ENCODE results near the gene SPTLC3.

Gene SPTLC3

GRCh38 chr20:13140201-13140600 lies 131.4 kb downstream of the SPTLC3 start:
- H3K36me3 ChIP-seq (ENCODE audit: control insufficient read depth, insufficient read depth, low read length), result no peaks in the 10 kb centered on the region
- H3K27ac ChIP-seq (ENCODE audit: low read depth, low read length), result no peak overlapping the region
- no peaks in the 10 kb centered on the region for H3K9me3 ChIP-seq (ENCODE audit: control insufficient read depth, insufficient read depth, low read length)
- no peak overlapping the region for H3K4me3 ChIP-seq (ENCODE audit: low read depth, low read length)
- no peak overlapping the region for H3K9ac ChIP-seq (ENCODE audit: low read depth, low read length)
- no peaks in the 10 kb centered on the region for H3K27me3 ChIP-seq (ENCODE audit: control insufficient read depth, insufficient read depth, low read length)
- H3K4me1 ChIP-seq (ENCODE audit: control insufficient read depth, insufficient read depth, low read length), result no peaks in the 10 kb centered on the region

GRCh38 chr20:13140775-13141174 lies 132.0 kb downstream of the SPTLC3 start:
- Histone ChIP-seq H3K36me3 (ENCODE audit: control insufficient read depth, insufficient read depth, low read length) (no peaks in the 10 kb centered on the region), H3K4me3 (ENCODE audit: low read depth, low read length) (no peak overlapping the region), H3K9me3 (ENCODE audit: control insufficient read depth, insufficient read depth, low read length) (no peaks in the 10 kb centered on the region), H3K9ac (ENCODE audit: low read depth, low read length) (no peak overlapping the region), H3K27me3 (ENCODE audit: control insufficient read depth, insufficient read depth, low read length) (no peaks in the 10 kb centered on the region), H3K27ac (ENCODE audit: low read depth, low read length) (no peak overlapping the region), H3K4me1 (ENCODE audit: control insufficient read depth, insufficient read depth, low read length) (no peaks in the 10 kb centered on the region)

DNA sequence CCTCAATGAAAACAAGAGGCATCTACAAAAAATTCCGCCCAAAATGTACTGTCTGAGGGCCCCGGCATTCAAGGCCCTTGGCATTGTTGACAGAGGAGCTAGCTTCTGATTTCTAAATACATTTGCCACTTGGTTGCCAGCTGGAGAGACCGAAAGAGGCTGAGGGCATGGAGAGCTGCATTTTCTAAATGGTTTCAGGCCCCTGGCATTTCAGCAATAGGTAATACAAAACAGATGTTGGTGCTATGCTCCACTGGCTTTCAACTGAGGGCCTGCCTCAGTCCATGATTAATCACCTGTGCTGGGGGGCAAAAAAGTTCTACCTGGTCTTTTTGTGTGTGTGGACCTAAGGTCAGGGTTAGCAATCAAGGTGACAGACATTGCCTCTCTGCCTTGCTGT lies 132.8 kb downstream of the SPTLC3 start:
- no peaks in the 10 kb centered on the region for H3K4me1 ChIP-seq (ENCODE audit: control insufficient read depth, insufficient read depth, low read length)
- H3K27ac ChIP-seq (ENCODE audit: low read depth, low read length), result no peak overlapping the region
- H3K27me3 ChIP-seq (ENCODE audit: control insufficient read depth, insufficient read depth, low read length), result no peaks in the 10 kb centered on the region
- H3K36me3 ChIP-seq (ENCODE audit: control insufficient read depth, insufficient read depth, low read length), result no peaks in the 10 kb centered on the region
- H3K9me3 ChIP-seq (ENCODE audit: control insufficient read depth, insufficient read depth, low read length), result no peaks in the 10 kb centered on the region
- H3K4me3 ChIP-seq (ENCODE audit: low read depth, low read length), result no peak overlapping the region
- H3K9ac ChIP-seq (ENCODE audit: low read depth, low read length), result no peak overlapping the region

- H3K27me3 ChIP-seq (ENCODE audit: control insufficient read depth, insufficient read depth, low read length), result no peaks in the 10 kb centered on the region
- no peaks in the 10 kb centered on the region for H3K9me3 ChIP-seq (ENCODE audit: control insufficient read depth, insufficient read depth, low read length)
- H3K4me3 ChIP-seq (ENCODE audit: low read depth, low read length), result no peak overlapping the region
- H3K36me3 ChIP-seq (ENCODE audit: control insufficient read depth, insufficient read depth, low read length), result no peaks in the 10 kb centered on the region
- H3K27ac ChIP-seq (ENCODE audit: low read depth, low read length), result no peak overlapping the region
- no peak overlapping the region for H3K9ac ChIP-seq (ENCODE audit: low read depth, low read length)
- no peaks in the 10 kb centered on the region for H3K4me1 ChIP-seq (ENCODE audit: control insufficient read depth, insufficient read depth, low read length)
Measured at GRCh38 chr20:13142143-13142542, 133.4 kb downstream of the SPTLC3 start.

DNA sequence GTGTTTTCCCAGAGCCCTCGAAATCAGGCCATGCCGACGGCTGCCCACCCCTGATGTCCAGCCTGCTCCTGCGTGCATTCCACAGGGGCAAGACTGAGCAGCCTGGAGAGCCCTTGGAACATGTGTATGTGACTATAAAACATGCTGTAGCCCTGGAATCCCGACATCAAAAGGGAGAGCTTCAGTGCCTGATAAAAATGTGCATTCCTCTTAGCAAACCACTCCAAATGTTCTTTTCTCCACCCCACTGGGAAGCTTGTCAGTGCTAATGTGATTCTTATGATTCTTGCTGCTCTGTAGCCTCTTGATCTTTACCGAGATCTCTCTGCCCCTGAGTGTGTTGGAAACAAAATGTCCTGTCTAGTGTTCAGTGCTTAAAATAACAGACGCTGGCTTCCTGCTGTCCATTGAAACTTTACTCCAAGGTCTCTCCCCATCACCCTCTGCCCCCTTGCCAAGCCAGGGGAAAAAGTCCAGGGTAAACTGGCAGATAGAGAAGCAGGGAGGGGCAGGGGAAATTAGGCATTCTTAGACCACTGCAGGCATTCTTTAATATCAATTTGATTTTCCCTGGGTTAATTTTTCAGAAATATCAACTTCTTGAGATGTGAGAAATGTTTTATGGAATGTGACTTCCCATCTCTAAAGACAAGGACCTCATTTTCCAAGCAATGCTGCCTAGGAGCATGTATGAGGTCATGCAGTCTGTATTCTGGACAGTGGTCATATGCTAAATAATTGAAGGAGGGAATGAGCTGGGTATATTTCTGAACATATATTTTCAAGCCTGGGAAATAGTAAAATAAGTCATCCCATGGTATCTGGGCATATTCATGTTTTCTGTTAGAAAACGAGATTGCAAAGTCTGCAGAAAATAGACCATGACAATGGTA lies 138.5 kb downstream of the SPTLC3 start:
- Histone ChIP-seq H3K4me3 (ENCODE audit: low read depth, low read length) (no peak overlapping the region), H3K9ac (ENCODE audit: low read depth, low read length) (no peak overlapping the region), H3K36me3 (ENCODE audit: control insufficient read depth, insufficient read depth, low read length) (no peaks in the 10 kb centered on the region), H3K4me1 (ENCODE audit: control insufficient read depth, insufficient read depth, low read length) (peaks cover 14% of the 10 kb centered on the region), H3K9me3 (ENCODE audit: control insufficient read depth, insufficient read depth, low read length) (no peaks in the 10 kb centered on the region), H3K27ac (ENCODE audit: low read depth, low read length) (no peak overlapping the region), H3K27me3 (ENCODE audit: control insufficient read depth, insufficient read depth, low read length) (no peaks in the 10 kb centered on the region)

DNA sequence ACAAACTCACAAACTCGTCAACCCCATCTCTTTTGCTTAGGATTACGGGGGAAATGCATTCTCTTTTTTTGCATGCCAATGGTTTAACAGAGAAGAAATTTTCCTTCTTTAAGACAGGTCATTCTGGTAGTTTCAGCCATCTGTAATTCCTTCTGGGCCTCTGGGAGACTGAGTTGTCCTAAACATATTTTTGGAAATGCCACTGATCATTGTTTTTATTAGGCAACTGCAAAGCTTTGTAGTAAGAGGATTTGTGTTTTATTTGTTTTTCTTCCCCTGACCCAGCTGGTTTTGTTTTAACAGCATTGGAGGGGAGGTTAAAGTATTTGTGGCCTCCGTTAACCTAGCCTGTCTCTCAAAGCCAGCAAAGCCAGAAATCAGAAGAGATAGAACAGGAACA lies 139.2 kb downstream of the SPTLC3 start:
- H3K9ac ChIP-seq (ENCODE audit: low read depth, low read length), result no peak overlapping the region
- H3K9me3 ChIP-seq (ENCODE audit: control insufficient read depth, insufficient read depth, low read length), result no peaks in the 10 kb centered on the region
- H3K27me3 ChIP-seq (ENCODE audit: control insufficient read depth, insufficient read depth, low read length), result no peaks in the 10 kb centered on the region
- no peak overlapping the region for H3K4me3 ChIP-seq (ENCODE audit: low read depth, low read length)
- no peak overlapping the region for H3K27ac ChIP-seq (ENCODE audit: low read depth, low read length)
- H3K4me1 ChIP-seq (ENCODE audit: control insufficient read depth, insufficient read depth, low read length), result peaks cover 14% of the 10 kb centered on the region
- no peaks in the 10 kb centered on the region for H3K36me3 ChIP-seq (ENCODE audit: control insufficient read depth, insufficient read depth, low read length)

DNA sequence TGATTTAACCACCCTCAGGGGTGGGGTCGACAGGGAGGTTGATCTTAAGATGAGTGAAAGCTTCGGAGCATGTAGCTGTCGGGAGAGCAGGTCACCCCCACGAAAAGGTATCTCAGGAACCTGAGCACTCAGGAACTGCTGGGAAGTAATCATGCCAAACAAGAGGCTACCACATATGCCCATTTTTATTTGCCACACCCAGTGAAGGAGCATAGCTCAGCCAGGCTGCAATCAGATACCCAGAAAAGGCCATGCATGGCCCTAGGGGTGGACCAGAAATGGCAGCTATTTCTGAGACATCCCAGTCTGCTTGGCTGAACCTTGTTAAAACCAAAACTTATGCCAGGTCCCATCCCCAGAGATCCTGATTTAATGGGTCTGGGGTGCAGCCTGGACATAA lies 139.6 kb downstream of the SPTLC3 start:
- H3K27me3 ChIP-seq (ENCODE audit: control insufficient read depth, insufficient read depth, low read length), result no peaks in the 10 kb centered on the region
- no peak overlapping the region for H3K27ac ChIP-seq (ENCODE audit: low read depth, low read length)
- peaks cover 14% of the 10 kb centered on the region for H3K4me1 ChIP-seq (ENCODE audit: control insufficient read depth, insufficient read depth, low read length)
- H3K36me3 ChIP-seq (ENCODE audit: control insufficient read depth, insufficient read depth, low read length), result no peaks in the 10 kb centered on the region
- no peak overlapping the region for H3K9ac ChIP-seq (ENCODE audit: low read depth, low read length)
- H3K4me3 ChIP-seq (ENCODE audit: low read depth, low read length), result no peak overlapping the region
- no peaks in the 10 kb centered on the region for H3K9me3 ChIP-seq (ENCODE audit: control insufficient read depth, insufficient read depth, low read length)

DNA sequence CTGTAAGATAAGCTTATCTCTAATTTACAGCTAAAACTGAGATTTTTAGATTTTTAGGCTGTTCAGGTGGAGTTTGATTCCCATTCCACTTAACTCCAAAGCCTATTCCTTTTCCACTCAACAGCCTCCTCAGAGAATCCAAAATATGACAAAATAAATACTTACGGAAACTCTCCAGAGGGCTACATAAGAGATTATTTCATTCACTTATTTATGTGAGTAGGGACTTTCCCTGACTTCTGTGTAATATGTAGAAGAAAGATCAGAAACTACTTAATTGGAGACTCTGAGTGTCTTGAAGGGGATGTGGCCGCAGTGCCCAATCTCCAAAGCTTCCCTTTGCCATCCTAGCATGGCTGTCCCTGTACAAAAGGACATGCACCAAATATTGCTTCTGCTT lies 140.2 kb downstream of the SPTLC3 start:
- H3K27ac ChIP-seq (ENCODE audit: low read depth, low read length), result no peak overlapping the region
- no peaks in the 10 kb centered on the region for H3K27me3 ChIP-seq (ENCODE audit: control insufficient read depth, insufficient read depth, low read length)
- H3K9ac ChIP-seq (ENCODE audit: low read depth, low read length), result no peak overlapping the region
- no peak overlapping the region for H3K4me3 ChIP-seq (ENCODE audit: low read depth, low read length)
- no peaks in the 10 kb centered on the region for H3K36me3 ChIP-seq (ENCODE audit: control insufficient read depth, insufficient read depth, low read length)
- H3K9me3 ChIP-seq (ENCODE audit: control insufficient read depth, insufficient read depth, low read length), result no peaks in the 10 kb centered on the region
- H3K4me1 ChIP-seq (ENCODE audit: control insufficient read depth, insufficient read depth, low read length), result peaks cover 14% of the 10 kb centered on the region

DNA sequence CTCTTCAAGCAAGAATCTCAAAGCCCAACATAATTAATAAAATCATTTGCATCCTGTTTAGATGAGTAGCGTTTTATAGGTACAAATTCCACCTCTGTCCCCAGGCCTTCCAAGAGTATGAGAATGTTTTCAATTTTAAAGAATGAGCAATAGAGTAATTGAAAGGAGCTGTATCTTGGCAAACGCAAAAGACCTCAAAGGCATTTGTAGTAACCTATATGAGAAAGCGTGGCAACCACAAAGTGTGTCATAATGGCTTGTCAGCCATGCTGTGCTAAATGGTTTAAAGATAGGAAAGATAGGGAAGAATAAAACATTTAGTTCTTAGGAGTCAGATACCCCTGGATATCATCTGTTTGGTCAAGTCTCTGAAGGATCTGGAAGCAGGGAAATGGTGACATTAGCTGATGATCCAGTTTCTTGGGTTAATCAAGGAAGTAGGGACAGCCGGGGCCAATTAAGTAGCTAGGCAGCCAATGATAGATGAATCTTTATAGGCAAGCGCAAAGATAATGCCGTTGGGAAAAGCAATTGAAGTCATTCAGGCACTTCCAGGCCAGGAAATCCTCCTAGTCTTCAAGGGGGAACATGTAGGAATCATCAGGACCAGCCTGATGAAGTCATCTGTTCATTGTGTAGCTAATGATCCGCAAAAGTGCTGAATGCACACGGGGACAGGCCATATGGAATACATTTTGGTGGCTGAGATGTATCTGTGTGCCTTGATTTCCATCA lies 140.8 kb downstream of the SPTLC3 start:
- Histone ChIP-seq H3K4me1 (ENCODE audit: control insufficient read depth, insufficient read depth, low read length) (peaks cover 14% of the 10 kb centered on the region), H3K36me3 (ENCODE audit: control insufficient read depth, insufficient read depth, low read length) (no peaks in the 10 kb centered on the region), H3K27ac (ENCODE audit: low read depth, low read length) (no peak overlapping the region), H3K4me3 (ENCODE audit: low read depth, low read length) (no peak overlapping the region), H3K27me3 (ENCODE audit: control insufficient read depth, insufficient read depth, low read length) (no peaks in the 10 kb centered on the region), H3K9ac (ENCODE audit: low read depth, low read length) (no peak overlapping the region), H3K9me3 (ENCODE audit: control insufficient read depth, insufficient read depth, low read length) (no peaks in the 10 kb centered on the region)

- Histone ChIP-seq H3K27ac (ENCODE audit: low read depth, low read length) (no peak overlapping the region), H3K9me3 (ENCODE audit: control insufficient read depth, insufficient read depth, low read length) (no peaks in the 10 kb centered on the region), H3K27me3 (ENCODE audit: control insufficient read depth, insufficient read depth, low read length) (no peaks in the 10 kb centered on the region), H3K9ac (ENCODE audit: low read depth, low read length) (no peak overlapping the region), H3K36me3 (ENCODE audit: control insufficient read depth, insufficient read depth, low read length) (no peaks in the 10 kb centered on the region), H3K4me3 (ENCODE audit: low read depth, low read length) (no peak overlapping the region), H3K4me1 (ENCODE audit: control insufficient read depth, insufficient read depth, low read length) (no peaks in the 10 kb centered on the region)
Measured at GRCh38 chr20:13158369-13158768, 149.6 kb downstream of the SPTLC3 start.

GRCh38 chr20:13159889-13160288 lies 151.1 kb downstream of the SPTLC3 start:
- Histone ChIP-seq H3K4me3 (ENCODE audit: low read depth, low read length) (no peak overlapping the region), H3K9me3 (ENCODE audit: control insufficient read depth, insufficient read depth, low read length) (no peaks in the 10 kb centered on the region), H3K27me3 (ENCODE audit: control insufficient read depth, insufficient read depth, low read length) (no peaks in the 10 kb centered on the region), H3K9ac (ENCODE audit: low read depth, low read length) (no peak overlapping the region), H3K4me1 (ENCODE audit: control insufficient read depth, insufficient read depth, low read length) (no peaks in the 10 kb centered on the region), H3K27ac (ENCODE audit: low read depth, low read length) (no peak overlapping the region), H3K36me3 (ENCODE audit: control insufficient read depth, insufficient read depth, low read length) (no peaks in the 10 kb centered on the region)
